Dedifferentiated amniotic fluid mesenchymal stem cell (primary cell): ENCODE results near the gene CA12.
A peak's percentile ranks its signal among the peaks of the same experiment; 100 is the strongest.
"Not testable (repeated sequence)": the region's sequence is repeated elsewhere in the genome, so short reads cannot be mapped to it uniquely, and the experiment has no call there.

Experiments used
- DNase-seq: peaks from one replicate; pipeline ENCODE4 v3.0.0-alpha.2; 2016; ENCODE audit errors: extremely low spot score

CA12 gene

GRCh38 chr15:63335543-63336240, 46.0 kb downstream of the CA12 start:
- no peak for DNase-seq

DNA sequence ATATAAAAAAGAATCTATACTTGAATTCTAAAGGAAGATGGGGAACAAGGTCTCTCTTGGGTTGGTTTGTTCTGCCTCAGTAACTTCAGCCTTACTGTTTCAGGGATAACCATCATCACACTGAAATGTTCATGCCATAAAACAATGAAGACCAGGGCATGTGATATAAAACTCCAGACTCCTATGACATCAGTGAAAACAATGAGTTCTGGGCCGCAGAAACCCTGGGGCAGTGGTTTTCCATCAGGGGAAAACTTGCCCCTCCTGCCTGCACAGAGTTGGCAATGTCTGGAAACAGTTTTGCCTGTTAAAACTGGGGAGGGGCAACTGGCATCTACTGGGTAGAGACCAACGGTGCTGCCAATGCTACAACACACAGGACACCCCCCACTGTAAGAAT, 46.8 kb downstream of the CA12 start:
- DNase-seq, result no peak

DNA sequence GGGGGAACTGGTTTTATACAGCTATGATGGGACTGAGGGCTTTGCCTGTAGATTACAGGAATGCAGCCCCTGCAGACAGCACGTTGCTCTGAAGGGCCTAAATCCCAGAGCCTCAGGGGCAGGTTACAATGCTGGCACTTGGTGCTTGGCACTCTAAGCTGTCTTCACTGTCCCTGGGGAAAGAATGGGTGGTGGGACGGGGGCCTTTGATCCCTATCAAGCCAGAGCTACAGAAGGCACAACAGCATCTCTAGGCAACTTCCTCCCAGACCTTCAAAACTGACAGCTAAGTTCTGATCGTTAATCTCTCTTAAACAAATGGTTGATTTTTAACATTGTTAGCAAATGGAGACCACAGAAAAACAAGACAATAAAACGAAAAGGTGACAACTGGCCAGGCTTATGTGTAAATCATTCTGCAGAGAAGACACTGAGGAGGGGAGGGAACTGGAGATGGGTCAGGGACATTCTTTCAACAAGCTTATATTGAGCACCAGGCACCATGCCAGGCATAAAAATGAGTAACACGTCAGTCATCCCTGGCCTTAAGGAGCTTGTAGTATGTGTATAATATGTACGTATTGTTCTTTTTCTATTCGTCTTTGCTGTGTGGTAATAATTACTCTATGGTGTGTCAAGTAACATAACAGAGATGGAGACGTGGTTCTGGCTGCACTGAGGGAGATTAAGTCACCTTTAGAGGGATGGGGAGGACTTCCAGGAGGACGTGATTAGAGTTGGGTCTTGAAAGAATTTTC, 49.1 kb downstream of the CA12 start:
- DNase-seq, result peak; percentile 78

DNA sequence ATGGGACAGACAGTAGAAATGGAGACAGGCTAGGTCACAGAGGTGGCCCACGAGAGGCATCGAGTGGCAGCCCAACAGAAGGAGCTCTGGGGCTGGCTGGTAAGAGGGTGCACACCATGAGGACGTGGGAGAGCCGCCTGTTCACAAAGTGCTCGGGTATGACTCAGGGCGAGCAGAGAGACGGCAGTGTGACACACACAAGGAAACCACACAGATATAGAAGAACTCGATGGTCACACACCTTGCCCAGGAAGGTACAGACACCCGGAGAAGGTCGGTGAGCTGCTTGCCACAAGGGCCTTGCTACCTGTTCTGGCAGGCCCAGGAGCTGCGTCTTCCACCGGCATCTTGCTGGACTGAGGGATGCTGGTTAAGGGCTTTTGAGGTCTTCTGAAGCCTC, 50.2 kb downstream of the CA12 start:
- no peak for DNase-seq

- DNase-seq, result no peak
These were observed 50.7 kb downstream of the CA12 start for GRCh38 chr15:63330926-63331325.

DNA sequence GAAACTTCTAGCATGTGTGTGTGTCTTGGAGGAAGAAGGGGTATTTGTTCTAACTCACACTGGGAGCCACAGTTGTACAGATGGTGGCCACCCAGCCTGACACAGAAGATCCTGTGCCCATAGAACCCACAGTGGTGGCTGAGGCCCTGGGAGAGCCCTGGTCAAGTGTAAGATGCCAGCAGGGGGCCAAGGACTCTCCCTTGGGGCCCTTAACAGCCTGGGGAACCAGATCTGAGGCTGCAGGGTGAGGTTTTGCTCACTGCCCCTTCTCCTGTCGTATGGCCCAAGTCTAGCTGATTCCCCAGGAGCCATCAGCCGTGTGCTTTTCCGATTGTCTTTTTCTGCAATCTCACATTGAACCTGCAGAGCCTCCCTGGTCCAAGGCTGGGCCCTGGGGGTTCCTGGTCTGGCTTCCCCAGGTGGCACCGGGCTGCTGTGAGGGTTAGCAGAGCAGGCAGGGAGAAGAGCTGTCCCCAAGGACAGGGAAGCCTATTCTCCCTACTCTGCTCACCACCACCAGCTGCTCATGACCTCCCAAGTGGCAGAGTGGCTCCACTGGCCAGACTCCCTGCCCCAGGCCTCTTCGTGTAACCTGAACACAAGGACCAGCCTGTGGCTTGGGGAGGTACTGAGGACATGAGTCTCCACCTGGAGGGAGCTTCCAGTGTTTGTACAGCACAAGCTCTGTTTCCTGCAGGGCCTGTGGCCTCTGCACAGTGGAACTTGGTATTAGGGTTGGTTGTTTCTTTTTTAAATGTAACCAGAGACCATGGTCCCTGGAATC, 51.9 kb downstream of the CA12 start:
- no peak for DNase-seq

DNA sequence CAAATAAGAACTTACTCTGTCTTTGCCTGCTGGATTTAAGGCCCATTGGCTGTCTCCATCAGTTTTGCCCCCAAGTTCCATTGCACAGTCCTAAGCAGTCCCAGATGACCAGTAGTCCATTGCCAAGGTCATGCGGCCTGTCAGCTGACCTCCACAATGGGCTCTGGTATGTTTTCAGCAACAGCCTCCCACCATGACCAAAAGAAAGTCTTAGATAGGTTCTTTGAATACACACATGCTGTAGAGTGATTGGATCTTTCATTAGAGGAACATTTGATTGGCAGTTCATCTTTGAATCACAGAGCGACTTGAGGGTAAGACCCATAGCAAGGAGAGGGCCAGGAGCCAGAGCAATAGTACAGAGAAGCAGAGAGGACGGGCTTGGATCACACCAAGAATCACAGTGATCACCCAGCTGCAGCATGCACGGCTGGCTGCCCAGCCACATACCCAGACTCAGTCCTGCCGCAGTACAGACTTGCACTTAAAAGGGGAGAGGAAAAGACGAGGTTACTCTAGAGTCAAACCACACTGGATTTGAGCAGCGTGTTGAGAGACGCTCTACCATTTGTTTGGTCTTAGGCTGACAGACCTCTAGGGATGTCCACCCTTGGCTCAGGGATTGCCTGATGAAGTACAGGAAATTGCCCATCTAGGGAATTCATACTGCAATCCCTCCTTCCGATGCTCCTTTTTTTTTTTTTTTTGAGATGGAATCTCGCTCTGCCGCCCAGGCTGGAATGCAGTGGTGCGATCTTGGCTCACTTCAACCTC, 53.8 kb downstream of the CA12 start:
- no peak for DNase-seq

GRCh38 chr15:63324770-63325169, 56.9 kb downstream of the CA12 start:
- no peak for DNase-seq

DNA sequence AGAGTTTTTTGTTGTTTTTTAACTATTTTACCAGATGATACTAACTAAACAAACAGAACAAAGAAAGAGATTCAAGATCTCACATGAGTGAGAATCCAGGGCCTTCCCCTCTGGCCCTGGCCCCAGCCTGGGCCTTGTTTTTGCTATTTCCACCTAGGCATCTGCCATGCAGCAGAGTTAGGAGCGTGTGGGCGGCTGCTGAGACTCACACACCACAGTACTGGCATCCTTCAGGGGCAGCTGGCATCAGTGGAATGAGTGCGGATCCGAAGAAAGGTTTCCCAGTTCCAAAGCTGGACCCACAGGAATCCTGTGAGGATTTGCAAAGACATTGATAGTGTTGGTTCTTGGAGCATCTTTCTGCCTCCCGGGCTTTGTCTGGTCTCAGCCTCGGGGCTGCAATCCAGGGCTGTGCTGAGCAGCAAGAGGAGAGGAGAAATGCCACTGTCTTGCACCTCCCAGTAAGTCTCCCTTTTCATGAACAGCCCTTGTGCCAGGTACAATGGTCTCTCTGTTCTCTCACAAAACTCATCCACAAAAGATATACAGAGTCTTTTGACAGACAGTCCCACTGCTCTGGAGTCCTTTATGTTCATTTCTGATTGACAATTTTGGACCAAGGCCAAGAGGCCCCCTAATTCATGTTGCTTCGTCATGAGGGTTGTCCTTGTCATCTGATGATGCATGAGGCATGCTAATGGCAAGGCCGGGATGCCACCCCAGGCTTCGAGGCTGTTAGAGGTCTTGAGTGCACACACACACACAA, 57.7 kb downstream of the CA12 start:
- no peak for DNase-seq

- DNase-seq, result no peak
These were observed 59.1 kb downstream of the CA12 start for GRCh38 chr15:63322541-63322940.

GRCh38 chr15:63321462-63321861, 60.2 kb downstream of the CA12 start:
- DNase-seq, result no peak

- not testable (repeated sequence) for DNase-seq
These were observed 60.7 kb downstream of the CA12 start for GRCh38 chr15:63320981-63321380.

DNA sequence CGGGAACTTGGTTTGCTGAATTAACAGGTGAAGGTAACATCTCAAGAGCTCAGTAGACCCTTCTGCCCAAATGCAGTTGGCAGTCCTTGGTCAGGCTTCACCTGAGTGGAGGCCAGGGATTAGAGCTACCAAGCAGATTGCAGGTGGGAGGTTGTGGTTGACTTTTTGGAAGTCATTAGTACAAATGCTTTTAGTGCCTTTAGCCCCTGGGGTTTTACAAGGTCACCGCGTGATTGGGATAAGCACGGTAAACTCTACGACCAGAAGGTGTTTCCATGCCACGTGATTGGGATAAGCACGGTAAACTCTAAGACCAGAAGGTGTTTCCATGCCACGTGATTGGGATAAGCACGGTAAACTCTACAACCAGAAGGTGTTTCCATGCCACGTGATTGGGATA, 61.2 kb downstream of the CA12 start:
- DNase-seq, result not testable (repeated sequence)

DNA sequence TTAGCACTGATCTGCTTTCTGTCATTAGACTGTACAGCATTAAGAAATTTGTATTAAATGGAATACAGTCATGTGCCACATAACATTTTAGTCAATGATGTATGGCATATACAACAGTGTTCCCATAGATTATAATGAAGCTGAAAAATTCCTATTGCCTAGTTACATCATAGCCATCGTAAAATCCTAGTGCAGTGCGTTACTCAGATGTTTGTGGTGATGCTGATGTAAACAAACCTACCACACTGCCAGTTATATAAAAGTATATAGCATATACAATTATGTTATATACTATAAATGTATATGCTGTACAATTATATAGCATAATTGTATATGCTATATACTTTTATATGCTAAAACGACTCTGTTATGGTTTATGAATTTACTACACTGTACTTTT, 62.6 kb downstream of the CA12 start:
- no peak for DNase-seq

DNA sequence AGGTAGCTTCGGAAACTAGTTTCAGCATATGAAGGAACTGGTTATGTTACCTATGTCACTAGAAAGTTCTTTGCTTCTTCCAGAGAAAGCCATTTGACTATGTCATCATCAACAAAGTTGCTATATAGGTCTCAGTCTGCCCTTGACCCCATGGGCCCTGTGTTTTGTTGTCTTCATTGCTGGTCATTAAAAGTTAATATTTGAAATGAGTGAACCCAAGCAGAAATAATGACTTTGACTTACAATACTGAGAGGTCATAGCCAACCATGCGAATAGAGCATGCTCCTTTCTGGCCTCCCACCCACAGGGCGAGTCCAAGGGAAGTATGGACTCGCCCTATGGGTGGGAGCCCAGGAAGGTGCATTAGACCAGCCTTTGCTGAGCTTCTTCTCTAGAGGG, 63.3 kb downstream of the CA12 start:
- DNase-seq, result no peak

DNA sequence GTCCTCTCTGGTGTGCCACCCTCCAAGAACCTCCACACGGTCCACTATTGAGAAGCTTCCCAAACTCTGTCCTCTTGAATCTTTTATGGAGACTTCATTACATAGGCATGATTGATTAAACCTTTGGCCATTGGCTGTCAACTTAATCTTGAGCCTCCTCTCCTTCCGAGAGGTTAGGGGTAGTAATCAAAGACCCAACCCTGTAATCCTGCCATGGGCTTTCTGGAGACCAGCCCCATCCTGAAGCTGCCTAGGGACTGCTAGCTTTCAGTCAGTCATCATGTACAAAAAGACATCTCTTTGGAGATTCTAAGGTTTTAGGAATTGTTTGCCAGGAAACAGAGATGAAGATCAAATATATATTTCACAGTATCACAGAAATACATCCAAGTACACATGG, 67.2 kb downstream of the CA12 start:
- DNase-seq, result no peak

DNA sequence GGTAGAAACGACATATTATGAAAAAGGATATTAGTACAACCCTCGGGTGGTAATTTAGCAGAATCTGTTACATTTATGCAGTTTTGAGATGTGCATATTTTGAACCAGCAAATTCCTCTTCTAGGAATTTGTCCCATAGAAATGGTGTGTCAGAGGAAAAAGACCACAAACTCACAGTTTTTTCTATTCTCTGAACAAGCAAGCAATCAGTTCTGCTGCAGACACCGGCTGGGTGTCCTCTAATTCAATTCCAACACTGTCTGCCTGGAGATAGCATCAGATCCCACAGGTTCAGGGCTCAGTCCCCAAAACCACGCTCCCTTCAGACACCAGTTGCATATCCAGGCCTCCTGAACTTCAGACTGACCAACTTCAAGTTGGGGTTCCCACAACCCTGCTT, 67.8 kb downstream of the CA12 start:
- no peak for DNase-seq

GRCh38 chr15:63312286-63312685, 69.4 kb downstream of the CA12 start:
- DNase-seq, result no peak

DNA sequence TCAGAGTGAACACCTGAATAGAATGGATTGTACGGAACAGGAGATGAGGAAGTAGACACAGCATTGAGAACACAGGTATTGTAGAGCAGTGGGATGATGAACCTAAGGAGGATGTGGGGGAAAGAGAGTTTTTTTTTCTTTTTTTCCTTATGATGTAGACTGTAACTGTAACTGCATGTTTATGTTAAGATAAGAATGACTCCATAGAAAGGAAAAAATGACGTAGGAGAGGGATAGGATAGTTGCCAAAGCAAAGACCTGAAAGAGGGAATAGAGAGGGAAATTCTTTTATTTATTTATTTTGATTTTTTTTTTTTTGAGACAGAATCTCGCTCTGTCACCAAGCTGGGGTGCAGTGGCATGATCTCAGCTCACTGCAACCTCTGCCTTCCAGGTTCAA, 71.0 kb downstream of the CA12 start:
- no peak for DNase-seq

DNA sequence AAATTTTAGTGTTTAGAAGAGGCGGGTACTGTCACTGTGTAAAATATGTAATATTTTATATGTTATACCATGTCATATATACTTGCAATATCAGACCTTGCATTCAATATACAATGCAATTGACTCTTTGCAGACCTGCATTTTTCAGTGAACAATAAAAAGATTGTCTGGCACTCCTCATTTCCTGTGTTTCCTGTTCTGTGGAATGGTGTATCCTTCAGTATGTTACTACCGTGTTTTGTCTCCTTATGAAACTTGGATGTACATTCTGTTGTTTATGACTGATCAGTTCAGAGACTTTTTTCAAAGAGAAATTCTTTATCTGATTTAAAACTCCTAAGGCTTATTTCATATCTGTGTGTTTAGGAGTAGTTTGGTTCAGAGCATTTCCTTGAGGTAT, 72.7 kb downstream of the CA12 start:
- DNase-seq, result no peak

GRCh38 chr15:63308491-63308890, 73.2 kb downstream of the CA12 start:
- DNase-seq, result no peak
